NT2/D1 (cell line): ENCODE results near the gene SPANXB1.

Experiments
- SUZ12 ChIP-seq: IDR thresholded peaks from 2 replicates; pipeline ENCODE4 v1.6.1; 2011; ENCODE audit not compliant: insufficient read length, insufficient read depth; ENCODE audit errors: extremely low read depth
- YY1 ChIP-seq: IDR thresholded peaks from 2 replicates; pipeline ENCODE4 v1.6.1; 2011; ENCODE audit not compliant: insufficient read length, insufficient read depth
- ZNF274 ChIP-seq: IDR thresholded peaks from 2 replicates; pipeline ENCODE4 v1.6.1; 2011; ENCODE audit warnings: mild to moderate bottlenecking, low read depth, low read length

DNA sequence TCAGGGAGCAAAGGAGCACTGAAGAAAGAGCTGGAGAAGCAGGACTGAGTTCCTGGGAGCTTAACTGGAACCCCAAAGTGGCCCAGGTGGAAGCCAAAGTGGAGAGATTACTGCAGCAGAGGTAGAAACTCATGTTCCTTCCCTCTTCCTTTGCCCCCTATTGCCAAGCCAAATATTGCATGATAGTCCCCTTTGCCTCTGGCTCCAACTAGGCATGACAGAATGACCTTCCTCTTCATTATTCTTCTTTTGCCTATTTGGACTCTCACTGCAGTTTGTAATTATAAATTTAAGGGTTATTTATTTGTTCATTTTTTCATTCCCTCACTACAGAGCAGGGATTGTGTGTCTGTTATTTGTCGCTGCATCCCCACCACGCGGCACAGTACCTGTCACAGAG lies 22.1 kb upstream of the SPANXB1 start:
- TF ChIP-seq ZNF274 (no peak), SUZ12 (no peak), YY1 (no peak)
